Raji (cell line): ENCODE data around the gene ARHGAP10.

Source experiments
- POLR2A ChIP-seq: IDR thresholded peaks from 2 replicates; pipeline ENCODE4 v1.6.1; 2011; ENCODE audit warnings: low read depth, low read length, control low read depth; ENCODE audit not compliant: insufficient read depth

The ARHGAP10 gene

DNA sequence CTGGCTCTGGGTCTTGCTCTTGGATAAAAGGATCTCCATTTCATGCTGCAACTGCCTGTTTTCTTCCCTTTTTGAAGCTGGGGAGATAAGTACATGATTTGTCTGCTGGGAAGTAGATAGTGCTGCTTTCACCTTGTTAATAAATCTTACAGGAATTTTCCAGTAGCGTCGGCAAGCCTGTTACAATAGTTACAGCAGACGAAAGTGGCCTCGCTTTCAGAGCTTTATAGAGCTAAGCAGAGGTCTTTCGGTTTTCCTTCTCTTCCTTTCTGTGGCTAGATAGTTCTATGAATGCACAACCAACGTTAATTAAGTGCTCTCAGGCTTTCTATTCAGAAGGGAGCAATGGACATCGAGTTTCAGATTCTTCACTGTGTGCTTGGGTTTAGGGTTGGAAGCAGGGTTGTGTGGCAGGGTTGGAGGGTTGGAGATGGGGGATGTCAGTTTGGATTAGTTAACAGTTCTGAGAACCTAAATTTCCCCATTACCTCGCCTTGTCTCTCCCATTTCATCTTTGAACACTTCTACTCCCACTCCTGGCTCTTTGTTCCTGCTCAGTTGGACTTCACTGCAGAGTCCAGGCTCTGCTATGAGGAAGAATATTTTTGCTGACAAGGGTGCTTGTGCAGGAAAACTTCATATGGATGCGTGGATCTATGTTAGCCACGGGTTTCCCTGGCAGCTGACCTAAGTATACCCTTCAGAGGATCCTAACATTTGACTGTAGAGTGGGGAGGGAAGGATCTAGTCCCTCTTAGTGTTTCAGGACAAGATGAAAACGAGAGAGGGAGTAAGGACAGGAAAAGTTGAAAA is 237.9 kb downstream of the ARHGAP10 start:
- TF ChIP-seq POLR2A: no peak

DNA sequence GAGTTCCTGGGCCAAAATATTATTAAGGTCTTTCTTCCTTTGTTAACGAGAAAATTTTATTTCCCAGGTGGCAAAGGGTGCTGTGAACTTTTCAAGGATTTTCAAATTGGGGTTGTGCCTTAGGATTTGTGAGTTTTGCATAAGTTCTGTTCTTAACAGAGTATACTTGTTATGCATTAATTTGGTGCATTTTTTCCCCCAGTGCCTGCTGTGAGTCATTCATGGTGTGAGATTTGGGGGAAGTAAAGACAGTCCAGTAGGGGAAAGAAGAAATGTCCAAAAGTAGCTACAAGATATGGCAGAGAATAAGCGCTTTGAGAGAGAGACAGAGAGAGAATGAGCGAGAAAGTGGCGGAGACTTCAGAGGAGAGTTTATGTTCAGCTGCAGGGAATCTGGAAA is 239.2 kb downstream of the ARHGAP10 start:
- TF ChIP-seq POLR2A: no peak

DNA sequence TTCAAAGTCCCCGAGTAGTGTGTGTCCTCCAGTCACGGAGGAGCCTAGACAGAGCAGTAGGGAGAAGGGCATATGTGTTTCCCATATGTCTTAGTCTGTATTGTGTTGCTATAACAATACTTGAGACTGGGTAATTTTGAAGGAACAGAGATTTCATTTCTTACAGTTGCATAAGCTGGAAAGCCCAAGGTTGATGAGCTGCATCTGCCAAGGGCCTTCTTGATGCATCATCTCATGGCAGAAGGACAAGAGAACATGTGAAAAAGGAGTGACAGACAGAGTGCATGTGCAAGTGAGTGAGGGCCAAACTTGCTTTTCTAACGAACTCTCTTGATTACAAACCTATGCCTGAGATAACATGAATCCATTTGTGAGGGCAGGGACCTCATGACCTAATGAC is 243.4 kb downstream of the ARHGAP10 start:
- no peak for TF ChIP-seq POLR2A

DNA sequence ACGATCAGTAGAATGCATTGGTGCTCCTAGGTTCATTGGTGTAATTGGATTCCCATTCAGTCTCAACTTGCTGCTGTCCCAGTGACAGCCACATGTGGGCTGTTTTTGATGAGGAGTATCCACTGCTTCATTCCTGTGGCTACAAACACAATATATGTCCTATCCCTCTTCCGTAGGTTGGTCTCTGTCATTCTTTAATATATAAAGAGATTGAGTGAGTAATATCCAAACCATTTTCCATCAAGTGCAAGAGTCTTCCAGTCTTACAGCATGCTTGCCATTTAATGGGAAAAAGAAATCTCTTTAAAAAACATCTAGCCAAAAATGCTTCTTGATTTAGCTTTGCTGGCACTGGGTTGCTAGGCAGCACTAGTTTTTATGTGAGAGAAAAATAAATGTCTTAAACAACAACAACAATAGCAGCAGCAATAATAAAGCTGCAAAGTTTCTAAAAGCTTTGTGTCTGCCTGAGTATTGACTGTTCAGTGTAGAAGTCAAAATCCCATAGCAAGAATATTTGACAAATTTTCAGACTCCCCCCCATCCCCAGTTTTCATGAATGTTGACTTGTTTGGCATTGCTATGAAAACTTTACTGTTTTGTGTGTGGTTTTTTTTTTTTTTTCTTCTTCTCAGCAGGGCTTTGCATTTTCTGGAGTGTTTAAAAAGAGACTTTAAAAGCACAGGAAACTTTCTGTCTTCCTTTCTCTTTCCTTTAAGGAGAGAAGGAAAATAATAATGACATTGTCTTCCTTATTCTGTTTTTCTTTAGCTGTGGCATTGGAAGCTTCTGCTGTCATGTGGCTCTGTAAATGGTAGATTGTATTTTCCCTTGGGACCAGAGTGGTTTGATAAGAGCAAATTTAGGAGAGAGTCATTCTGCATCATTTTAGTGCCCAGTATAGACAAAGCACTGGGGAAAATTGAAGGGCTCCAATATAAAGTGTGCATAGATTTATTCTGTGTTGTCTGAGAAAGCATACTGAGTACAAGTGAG is 244.3 kb downstream of the ARHGAP10 start:
- no peak for TF ChIP-seq POLR2A

DNA sequence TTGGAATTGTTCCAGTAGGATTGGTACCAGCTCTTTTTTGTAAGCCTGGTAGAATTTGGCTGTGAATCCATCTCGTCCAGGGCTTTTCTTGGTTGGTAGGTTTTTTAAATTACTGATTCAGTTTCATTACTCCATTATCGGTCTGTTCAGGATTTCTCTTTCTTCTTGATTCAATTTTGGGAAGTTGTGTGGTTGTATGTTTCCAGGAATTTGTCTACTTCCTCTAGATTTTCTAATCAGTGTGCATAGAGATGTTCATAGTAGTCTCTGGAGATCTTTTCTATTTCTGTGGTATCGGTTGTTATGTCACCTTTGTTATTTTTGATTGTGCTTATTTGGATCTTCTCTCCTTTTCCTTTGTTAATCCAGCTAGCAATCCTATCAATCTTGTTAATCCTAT is 248.7 kb downstream of the ARHGAP10 start:
- TF ChIP-seq POLR2A: no peak

DNA sequence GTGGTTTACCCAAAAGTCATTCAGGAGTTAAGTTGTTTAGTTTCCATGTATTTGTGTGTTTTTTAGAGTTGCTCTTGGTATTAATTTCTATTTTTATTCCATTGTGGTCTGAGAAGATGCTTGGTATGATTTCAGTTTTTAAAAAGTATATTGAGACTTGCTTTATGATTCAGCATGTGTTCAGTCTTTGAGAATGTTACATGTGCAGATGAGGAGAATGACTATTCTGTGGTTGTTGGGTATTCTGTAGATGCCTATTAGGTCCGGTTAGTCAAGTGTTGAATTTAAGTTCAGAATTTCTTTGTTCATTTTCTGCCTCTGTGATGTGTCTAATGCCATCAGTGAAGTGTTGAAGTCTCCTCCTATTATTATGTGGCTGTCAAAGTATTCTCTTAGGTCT is 249.4 kb downstream of the ARHGAP10 start:
- no peak for TF ChIP-seq POLR2A

DNA sequence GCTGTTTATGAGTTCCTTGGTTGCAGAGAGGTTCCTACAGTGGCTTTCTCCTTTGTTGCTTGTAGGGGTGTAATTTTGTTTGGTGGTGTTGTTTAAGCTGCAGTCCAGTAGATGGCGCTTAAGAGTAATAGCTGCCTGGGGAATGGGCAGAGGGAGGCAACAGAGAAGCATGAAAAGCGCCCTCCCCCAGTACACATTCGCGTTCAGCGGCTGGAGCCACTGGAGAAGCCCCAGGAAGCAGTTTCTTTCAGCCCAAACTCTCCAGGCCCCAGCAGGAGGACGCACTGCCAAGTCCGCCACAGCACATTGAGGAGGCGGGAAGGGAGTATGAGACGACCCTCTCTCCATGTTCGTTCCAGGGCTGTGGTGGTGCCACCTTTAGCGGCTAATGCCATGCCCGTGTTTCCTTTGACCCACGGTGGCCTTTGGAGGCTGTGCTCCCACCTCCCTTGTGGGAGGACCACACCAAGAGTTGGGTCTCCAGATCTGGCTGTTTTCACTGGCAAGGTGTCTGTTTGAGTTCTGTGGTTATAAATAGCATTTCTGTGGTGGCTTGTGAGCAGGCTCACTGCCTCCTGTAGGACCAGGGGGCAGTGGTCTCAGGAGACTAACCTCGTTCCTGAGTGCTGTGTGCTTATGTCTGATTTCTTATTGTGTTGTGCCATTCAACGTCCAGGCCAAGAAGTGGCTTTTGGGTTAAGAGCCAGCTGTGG is 252.3 kb downstream of the ARHGAP10 start:
- TF ChIP-seq POLR2A: no peak

DNA sequence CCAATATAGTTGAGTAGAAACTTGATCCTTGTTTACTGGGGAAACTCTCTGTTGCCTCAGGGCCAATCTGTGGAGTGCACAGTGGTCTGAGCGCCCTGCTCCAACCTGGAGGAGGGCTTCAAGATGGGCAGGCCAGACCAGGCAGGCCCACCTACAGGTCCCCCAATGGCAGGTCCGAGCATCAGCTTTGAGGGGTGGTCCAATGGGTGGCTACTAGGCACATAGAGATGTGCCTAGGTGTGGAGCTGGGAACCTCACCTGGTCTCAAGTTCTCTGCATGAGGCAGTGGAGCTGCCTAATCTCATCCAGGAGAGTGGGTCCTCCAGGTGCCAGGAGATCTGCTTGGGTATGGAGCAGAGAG is 252.9 kb downstream of the ARHGAP10 start:
- TF ChIP-seq POLR2A: no peak

DNA sequence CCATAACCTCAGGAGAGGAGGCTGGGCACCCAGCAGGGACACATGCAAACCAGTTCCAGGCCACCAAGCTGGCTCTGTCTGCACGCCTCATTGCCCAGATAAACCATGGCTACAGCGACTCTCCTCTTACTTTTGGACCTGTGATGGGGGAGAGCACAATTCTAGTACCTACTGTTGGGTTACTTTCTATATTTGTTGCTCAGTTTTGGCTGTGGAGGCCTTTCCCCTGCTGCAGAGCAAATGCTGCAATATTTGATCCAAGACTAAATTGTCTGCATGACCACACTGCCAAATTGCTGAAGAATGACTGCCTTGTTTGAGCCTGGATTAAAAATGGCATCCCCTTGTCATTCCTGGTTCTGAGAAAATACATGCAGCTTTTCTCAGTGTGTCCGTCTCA is 253.5 kb downstream of the ARHGAP10 start:
- no peak for TF ChIP-seq POLR2A

DNA sequence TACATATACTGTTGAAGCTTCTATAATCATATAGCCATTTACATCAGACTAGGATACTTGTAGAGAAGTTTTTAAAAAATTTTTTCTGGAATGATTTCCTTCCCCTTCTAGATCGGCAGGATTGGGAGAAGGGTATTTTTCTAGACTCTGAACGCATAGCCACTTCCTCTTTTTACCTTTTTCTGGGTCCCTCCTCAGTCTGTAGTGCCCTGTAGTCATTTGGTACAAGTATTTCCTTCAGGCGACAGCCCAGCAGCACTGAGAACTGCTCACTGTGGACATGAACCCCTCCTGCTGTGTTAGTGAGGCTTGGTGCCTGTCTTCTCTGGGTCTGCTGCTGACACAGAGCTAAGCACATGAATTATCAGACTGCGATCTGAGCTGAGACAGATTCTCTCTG is 255.4 kb downstream of the ARHGAP10 start:
- TF ChIP-seq POLR2A: no peak

DNA sequence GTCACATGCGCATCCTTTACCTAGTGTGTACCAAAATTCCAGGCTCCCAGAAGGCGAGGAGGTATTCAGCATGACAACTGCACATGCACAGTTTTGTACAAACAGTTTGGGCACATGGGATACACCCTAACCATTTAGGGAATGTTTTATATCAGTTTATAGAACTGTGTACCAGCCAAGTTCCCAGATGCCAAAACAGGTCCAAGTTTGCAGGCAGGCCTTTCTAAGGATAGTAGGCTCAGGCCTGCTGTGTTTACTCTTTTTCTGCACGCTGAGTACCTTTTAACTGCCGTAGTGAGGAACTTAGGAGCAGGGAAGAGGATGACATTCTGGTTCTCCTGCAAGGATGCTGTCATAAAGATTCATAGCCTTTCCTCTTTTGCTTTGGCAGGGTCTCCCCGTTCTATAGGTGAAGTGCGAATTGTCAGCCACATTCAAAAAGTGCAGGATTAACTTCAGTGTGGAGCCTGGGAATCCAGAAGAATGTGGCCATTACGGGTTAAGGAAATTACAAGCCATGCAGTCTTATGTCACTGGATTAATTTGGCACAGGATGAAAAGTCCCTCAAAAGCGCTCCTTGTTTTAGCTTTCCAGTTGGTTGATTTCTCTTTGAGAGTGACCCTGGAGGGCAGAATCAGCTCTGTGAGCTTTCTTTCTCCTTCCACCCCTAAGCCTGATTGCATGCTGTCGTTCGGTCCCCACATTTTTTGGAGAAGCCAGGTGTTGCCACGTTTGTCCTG is 259.8 kb downstream of the ARHGAP10 start:
- TF ChIP-seq POLR2A: no peak

DNA sequence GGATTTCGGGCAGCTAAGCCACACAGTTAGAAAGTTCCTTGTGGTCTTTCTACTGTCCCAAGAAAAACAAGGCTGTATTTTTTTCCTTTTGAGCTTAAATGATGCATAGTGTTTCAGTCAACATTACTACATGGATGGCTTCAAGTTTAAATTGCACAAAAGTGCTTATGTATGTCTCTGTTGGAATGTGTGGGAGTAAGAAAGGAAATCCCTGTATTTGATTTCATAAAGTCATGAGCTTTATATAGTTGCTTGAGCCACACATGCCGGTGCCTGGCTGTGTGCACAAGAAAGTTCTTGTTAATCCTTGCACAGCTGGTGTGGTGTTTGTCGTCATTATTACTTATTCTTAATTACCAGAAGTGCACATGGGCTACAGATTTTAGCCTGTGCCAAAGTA is 262.2 kb downstream of the ARHGAP10 start:
- no peak for TF ChIP-seq POLR2A

DNA sequence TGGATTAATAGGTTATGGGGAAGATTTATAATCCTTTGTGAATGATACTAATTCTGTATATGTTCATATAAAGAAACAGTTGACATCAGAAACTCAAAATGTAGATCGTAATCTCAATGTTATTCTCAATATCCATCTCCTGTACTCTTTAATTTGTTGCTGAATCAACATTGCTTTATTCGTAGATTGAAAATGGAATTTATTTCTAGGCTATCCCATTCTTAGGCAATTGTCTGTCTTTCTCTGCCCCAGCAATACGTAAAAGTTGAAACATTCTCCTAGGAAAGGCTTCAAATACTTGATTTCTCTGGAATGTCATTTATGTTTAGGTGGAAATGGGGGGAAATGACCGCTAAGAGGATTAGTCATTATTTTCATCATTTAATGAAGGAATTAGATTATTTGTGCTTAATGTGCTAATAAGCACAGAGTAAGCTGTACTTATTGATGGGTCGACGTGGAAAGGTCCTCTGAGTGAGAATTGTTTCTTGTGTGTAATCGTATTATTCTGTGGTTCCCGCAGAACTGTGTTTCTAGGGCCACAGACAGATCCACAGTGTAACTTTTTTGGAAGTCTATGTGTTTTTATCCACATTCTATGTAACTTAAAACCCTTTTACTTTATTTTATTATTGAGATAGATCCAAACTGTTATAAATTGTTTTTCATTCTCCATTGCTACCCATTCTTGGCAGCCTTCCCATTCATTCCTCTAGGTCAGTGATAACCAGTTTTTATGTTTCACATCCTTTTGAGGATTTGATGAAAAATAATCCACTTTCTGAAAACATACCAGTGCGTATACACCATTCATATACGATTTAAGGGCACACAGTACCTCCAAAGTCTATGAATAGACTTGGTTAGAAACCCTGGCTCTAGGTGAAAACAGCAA is 262.9 kb downstream of the ARHGAP10 start:
- TF ChIP-seq POLR2A: no peak

DNA sequence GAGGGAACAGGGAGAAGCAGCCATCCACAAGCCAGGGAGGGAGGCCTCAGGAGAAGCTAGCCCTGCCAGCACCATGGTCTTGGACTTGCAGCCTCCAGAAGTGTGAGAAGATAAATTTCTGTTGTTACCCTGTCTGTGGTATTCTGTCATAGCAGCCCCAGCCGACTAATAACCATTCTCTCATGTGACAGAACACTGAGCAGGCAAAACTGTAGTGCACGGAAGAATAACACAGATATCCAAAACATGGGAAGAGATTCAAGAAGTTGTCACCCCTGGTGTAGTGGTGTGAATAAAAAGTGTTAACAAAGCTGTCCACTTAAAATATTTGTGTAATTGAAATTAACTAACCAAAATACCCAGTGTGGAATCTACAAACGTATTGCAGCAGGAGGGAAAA is 265.0 kb downstream of the ARHGAP10 start:
- TF ChIP-seq POLR2A: no peak
